ENCODE results near the gene GCKR.

- TF ChIP-seq POLR2A (IDR thresholded peaks at IDR 0.05; ENCODE audit: low read length) (no peak), GATA1 (IDR thresholded peaks at IDR 0.05; ENCODE audit: low read depth, low read length) (no peak)
Measured at GRCh38 chr2:27552941-27553340, 56.3 kb downstream of the GCKR start.

All from erythroblast (primary cell).